ENCODE data around the gene PTP4A2.

PTP4A2 gene

DNA sequence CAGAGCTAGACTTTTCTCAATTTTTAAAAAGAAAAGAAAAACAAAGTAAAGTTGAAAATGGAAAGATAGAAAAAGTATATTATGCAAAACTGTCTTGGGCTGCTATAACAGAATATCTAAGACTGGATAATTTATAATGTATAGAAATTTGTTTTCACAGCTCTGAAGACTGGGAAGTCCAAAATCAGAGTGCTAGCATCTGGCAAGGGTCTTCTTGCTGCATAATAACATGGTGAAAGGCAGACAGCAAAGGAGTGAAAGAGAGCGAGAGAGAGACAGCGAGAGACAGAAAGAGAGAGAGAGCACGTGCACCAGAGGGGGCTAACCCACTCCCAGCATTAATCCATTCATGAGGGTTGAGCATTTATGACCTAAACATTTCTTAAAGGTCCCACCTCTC, 63.2 kb downstream of the PTP4A2 start:
- no peak for DNase-seq
- no peak for ATAC-seq (ENCODE audit: insufficient read depth, low read depth)
- H3K4me2 ChIP-seq (ENCODE audit: insufficient read depth, low read length), result no peak overlapping the region
- no peak overlapping the region for H3K27ac ChIP-seq (ENCODE audit: low read length)
- no peaks in the 10 kb centered on the region for H3K27me3 ChIP-seq (ENCODE audit: insufficient read depth, low read length, poor library complexity)
- no peaks in the 10 kb centered on the region for H3K79me2 ChIP-seq (ENCODE audit: insufficient read depth, low read length)
- H2AFZ ChIP-seq (ENCODE audit: low read depth, low read length), result no peak overlapping the region
- no peaks in the 10 kb centered on the region for H4K20me1 ChIP-seq (ENCODE audit: insufficient read depth, low read length)
- no peaks in the 10 kb centered on the region for H3K36me3 ChIP-seq (ENCODE audit: insufficient read depth, low read length)
- H3K4me1 ChIP-seq (ENCODE audit: insufficient read depth, low read length), result peaks cover 8% of the 10 kb centered on the region
- TF ChIP-seq EZH2 (IDR thresholded peaks at IDR 0.05; ENCODE audit: borderline replicate concordance, low read depth, low read length, severe bottlenecking), result no peak
- H3K9ac ChIP-seq (ENCODE audit: low read depth, low read length), result no peak overlapping the region
- no peaks in the 10 kb centered on the region for H3K9me3 ChIP-seq (ENCODE audit: insufficient read depth, low read length, severe bottlenecking)
- H3K4me3 ChIP-seq (ENCODE audit: low read depth in 1 of 2, low read length in 2 of 2), result no peak overlapping the region

DNA sequence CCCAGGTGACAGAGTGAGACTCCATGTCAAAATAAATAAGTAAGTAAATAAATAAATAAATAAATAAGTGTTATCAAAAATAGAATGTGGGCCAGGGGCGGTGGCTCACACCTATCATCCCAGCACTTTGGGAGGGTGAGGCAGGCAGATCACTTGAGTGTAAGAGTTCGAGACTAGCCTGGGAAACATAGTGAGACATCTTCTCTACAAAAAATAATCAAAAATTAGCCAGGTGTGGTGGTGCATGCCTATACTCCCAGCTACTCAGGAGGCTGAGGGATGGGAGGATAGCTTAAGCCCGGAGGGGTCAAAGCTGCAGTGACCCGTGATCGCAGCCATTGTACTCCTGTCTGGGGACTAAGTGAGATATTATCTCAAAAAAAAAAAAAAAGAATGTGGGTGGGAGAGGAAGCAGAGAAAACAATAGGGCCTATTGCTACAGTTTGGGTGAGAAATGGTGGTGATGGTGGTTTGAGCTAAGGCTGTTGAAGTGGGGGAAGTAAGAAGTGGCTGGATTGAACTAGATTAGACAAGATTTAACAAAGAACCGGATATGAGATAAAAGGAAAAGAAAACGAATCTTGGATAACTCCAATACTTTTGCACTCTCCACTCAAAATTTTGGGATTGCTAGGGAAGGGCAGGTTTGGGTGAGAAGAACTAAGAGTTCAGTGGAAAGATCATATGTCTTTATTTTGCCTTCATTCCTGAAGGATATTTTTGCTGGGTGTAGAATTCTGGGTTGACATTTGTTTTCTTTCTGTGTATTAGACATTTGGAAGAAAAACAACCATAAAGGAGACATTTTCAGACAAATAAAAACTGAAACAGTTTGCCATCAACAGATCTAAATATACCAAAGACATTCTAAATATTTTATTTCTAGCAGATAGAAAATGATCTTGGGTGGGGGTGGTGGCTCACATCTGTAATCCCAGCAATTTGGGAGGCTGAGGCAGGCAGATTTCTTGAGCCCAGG, 65.2 kb downstream of the PTP4A2 start:
- TF ChIP-seq EZH2 (IDR thresholded peaks at IDR 0.05; ENCODE audit: borderline replicate concordance, low read depth, low read length, severe bottlenecking) (no peak), CTCF (IDR thresholded peaks at IDR 0.05; ENCODE audit: borderline replicate concordance, extremely low read depth, low read length, poor library complexity, severe bottlenecking) (no peak)
- H3K4me2 ChIP-seq (ENCODE audit: insufficient read depth, low read length), result no peak overlapping the region
- H3K36me3 ChIP-seq (ENCODE audit: insufficient read depth, low read length), result no peaks in the 10 kb centered on the region
- 0 out of 2 replicates have a peak overlapping the region, but pooled peaks have one; percentile 11 for H3K27ac ChIP-seq (ENCODE audit: low read length)
- no peak overlapping the region for H3K9ac ChIP-seq (ENCODE audit: low read depth, low read length)
- ATAC-seq (ENCODE audit: insufficient read depth, low read depth) (peak; percentile 35; the same call in 1 of the 3 replicates), DNase-seq (peak; percentile 19)
- no peaks in the 10 kb centered on the region for H3K9me3 ChIP-seq (ENCODE audit: insufficient read depth, low read length, severe bottlenecking)
- no peaks in the 10 kb centered on the region for H3K79me2 ChIP-seq (ENCODE audit: insufficient read depth, low read length)
- no peaks in the 10 kb centered on the region for H3K4me1 ChIP-seq (ENCODE audit: insufficient read depth, low read length)
- no peaks in the 10 kb centered on the region for H4K20me1 ChIP-seq (ENCODE audit: insufficient read depth, low read length)
- H3K27me3 ChIP-seq (ENCODE audit: insufficient read depth, low read length, poor library complexity), result no peaks in the 10 kb centered on the region
- H3K4me3 ChIP-seq (ENCODE audit: low read depth in 1 of 2, low read length in 2 of 2), result no peak overlapping the region
- no peak overlapping the region for H2AFZ ChIP-seq (ENCODE audit: low read depth, low read length)

GRCh38 chr1:31871703-31872102, 66.5 kb downstream of the PTP4A2 start:
- no peak overlapping the region for H3K9ac ChIP-seq (ENCODE audit: low read depth, low read length)
- no peak for ATAC-seq (ENCODE audit: insufficient read depth, low read depth)
- TF ChIP-seq CTCF (IDR thresholded peaks at IDR 0.05; ENCODE audit: borderline replicate concordance, extremely low read depth, low read length, poor library complexity, severe bottlenecking), result no peak
- no peak for TF ChIP-seq EZH2 (IDR thresholded peaks at IDR 0.05; ENCODE audit: borderline replicate concordance, low read depth, low read length, severe bottlenecking)
- H3K27ac ChIP-seq (ENCODE audit: low read length), result no peak overlapping the region
- peak overlapping the region; percentile 45; the same call in 1 of the 2 replicates for H2AFZ ChIP-seq (ENCODE audit: low read depth, low read length)
- no peaks in the 10 kb centered on the region for H3K36me3 ChIP-seq (ENCODE audit: insufficient read depth, low read length)
- no peak for DNase-seq
- no peak overlapping the region for H3K4me3 ChIP-seq (ENCODE audit: low read depth in 1 of 2, low read length in 2 of 2)
- no peaks in the 10 kb centered on the region for H3K79me2 ChIP-seq (ENCODE audit: insufficient read depth, low read length)
- H3K27me3 ChIP-seq (ENCODE audit: insufficient read depth, low read length, poor library complexity), result no peaks in the 10 kb centered on the region
- H4K20me1 ChIP-seq (ENCODE audit: insufficient read depth, low read length), result no peaks in the 10 kb centered on the region
- H3K4me2 ChIP-seq (ENCODE audit: insufficient read depth, low read length), result no peak overlapping the region
- no peaks in the 10 kb centered on the region for H3K4me1 ChIP-seq (ENCODE audit: insufficient read depth, low read length)
- H3K9me3 ChIP-seq (ENCODE audit: insufficient read depth, low read length, severe bottlenecking), result no peaks in the 10 kb centered on the region

DNA sequence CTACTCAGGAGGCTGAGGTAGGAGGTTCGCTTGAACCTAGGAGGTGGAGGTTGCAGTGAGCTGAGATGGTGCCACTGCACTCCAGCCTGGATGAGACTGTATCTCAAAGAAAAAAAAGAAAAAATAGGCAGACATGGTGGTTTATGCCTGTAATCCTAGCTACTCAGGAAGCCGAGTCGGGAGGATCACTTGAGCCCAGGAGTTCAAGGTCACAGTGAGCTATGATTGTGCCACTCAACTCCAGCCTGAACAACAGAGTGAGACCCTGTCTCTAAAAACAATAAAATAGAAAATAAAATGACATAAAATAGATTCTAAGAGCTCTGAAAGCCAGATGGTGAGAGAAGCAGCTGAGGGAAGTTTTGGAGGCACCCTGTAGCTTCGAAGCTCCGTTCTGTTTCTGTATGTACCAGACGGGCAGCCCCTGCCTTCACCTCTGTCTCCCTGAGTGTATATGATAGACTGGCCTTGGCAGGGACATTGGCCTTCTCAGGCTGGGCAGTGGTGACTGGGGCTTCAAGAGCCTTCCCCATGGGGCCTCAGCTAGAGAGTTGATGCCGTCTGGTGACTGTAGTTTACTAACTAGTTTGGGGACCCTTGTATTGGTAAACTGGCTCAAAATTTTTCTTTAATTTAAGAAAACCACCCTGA, 68.0 kb downstream of the PTP4A2 start:
- Histone ChIP-seq H3K4me1 (ENCODE audit: insufficient read depth, low read length) (no peaks in the 10 kb centered on the region), H2AFZ (ENCODE audit: low read depth, low read length) (no peak overlapping the region), H3K9me3 (ENCODE audit: insufficient read depth, low read length, severe bottlenecking) (no peaks in the 10 kb centered on the region), H3K4me2 (ENCODE audit: insufficient read depth, low read length) (no peak overlapping the region), H3K27ac (ENCODE audit: low read length) (no peak overlapping the region), H4K20me1 (ENCODE audit: insufficient read depth, low read length) (no peaks in the 10 kb centered on the region), H3K4me3 (ENCODE audit: low read depth in 1 of 2, low read length in 2 of 2) (no peak overlapping the region), H3K27me3 (ENCODE audit: insufficient read depth, low read length, poor library complexity) (no peaks in the 10 kb centered on the region), H3K79me2 (ENCODE audit: insufficient read depth, low read length) (no peaks in the 10 kb centered on the region), H3K9ac (ENCODE audit: low read depth, low read length) (no peak overlapping the region), H3K36me3 (ENCODE audit: insufficient read depth, low read length) (no peaks in the 10 kb centered on the region)
- TF ChIP-seq EZH2 (IDR thresholded peaks at IDR 0.05; ENCODE audit: borderline replicate concordance, low read depth, low read length, severe bottlenecking) (no peak), CTCF (IDR thresholded peaks at IDR 0.05; ENCODE audit: borderline replicate concordance, extremely low read depth, low read length, poor library complexity, severe bottlenecking) (no peak)
- DNase-seq (no peak), ATAC-seq (ENCODE audit: insufficient read depth, low read depth) (no peak)

Data from DND-41 (cell line).